Femur (tissue), 1 donor: ENCODE results near the gene FAM13A.
"Not testable (repeated sequence)": the region's sequence is repeated elsewhere in the genome, so short reads cannot be mapped to it uniquely, and the experiment has no call there.

Experiments used
- DNase-seq: peaks from one replicate; pipeline ENCODE4 v3.0.0-alpha.2; 2017

FAM13A gene

GRCh38 chr4:89056953-89057398 lies at the start of gene FAM13A:
FAM13A (minus strand) TSS chr4:89057185; CDS start chr4:89056964, 221 bp downstream.
- peak; percentile 94 for DNase-seq

GRCh38 chr4:89105726-89106125 lies 48.7 kb upstream of the FAM13A start:
- no peak for DNase-seq

GRCh38 chr4:89101256-89102161 lies 44.5 kb upstream of the FAM13A start:
- no peak for DNase-seq

GRCh38 chr4:89100853-89101252 lies 43.9 kb upstream of the FAM13A start:
- DNase-seq = no peak

- DNase-seq = no peak
Observed at GRCh38 chr4:89099471-89099870, 42.5 kb upstream of the FAM13A start.

GRCh38 chr4:89099034-89099433 lies 42.0 kb upstream of the FAM13A start:
- no peak for DNase-seq

GRCh38 chr4:89078300-89078699 lies 21.3 kb upstream of the FAM13A start:
- no peak for DNase-seq

- DNase-seq = no peak
Observed at GRCh38 chr4:89077761-89078160, 20.8 kb upstream of the FAM13A start.

- no peak for DNase-seq
Observed at GRCh38 chr4:89072921-89073320, 15.9 kb upstream of the FAM13A start.

- DNase-seq = no peak
Observed at GRCh38 chr4:89071311-89071710, 14.3 kb upstream of the FAM13A start.

- no peak for DNase-seq
Observed at GRCh38 chr4:89070041-89070440, 13.1 kb upstream of the FAM13A start.

- DNase-seq = no peak
Observed at GRCh38 chr4:89069481-89069880, 12.5 kb upstream of the FAM13A start.

- no peak for DNase-seq
Observed at GRCh38 chr4:89067417-89067816, 10.4 kb upstream of the FAM13A start.

- no peak for DNase-seq
Observed at GRCh38 chr4:89064848-89065247, 7.9 kb upstream of the FAM13A start.

GRCh38 chr4:89057844-89058243 lies 859 bp upstream of the FAM13A start:
- not testable (repeated sequence) for DNase-seq

- DNase-seq = no peak
Observed at GRCh38 chr4:89056292-89056952, 563 bp downstream of the FAM13A start.

GRCh38 chr4:89055157-89056080 lies 1.6 kb downstream of the FAM13A start:
- DNase-seq = no peak

GRCh38 chr4:89054627-89055026 lies 2.4 kb downstream of the FAM13A start:
- no peak for DNase-seq

- DNase-seq = no peak
Observed at GRCh38 chr4:89049853-89050252, 7.1 kb downstream of the FAM13A start.

GRCh38 chr4:89048906-89049601 lies 7.9 kb downstream of the FAM13A start:
- DNase-seq = no peak

GRCh38 chr4:89044147-89044900 lies 12.7 kb downstream of the FAM13A start:
- no peak for DNase-seq

GRCh38 chr4:89042055-89042454 lies 14.9 kb downstream of the FAM13A start:
- DNase-seq = no peak
